ENCODE data around the gene OXSM.

OXSM gene

DNA sequence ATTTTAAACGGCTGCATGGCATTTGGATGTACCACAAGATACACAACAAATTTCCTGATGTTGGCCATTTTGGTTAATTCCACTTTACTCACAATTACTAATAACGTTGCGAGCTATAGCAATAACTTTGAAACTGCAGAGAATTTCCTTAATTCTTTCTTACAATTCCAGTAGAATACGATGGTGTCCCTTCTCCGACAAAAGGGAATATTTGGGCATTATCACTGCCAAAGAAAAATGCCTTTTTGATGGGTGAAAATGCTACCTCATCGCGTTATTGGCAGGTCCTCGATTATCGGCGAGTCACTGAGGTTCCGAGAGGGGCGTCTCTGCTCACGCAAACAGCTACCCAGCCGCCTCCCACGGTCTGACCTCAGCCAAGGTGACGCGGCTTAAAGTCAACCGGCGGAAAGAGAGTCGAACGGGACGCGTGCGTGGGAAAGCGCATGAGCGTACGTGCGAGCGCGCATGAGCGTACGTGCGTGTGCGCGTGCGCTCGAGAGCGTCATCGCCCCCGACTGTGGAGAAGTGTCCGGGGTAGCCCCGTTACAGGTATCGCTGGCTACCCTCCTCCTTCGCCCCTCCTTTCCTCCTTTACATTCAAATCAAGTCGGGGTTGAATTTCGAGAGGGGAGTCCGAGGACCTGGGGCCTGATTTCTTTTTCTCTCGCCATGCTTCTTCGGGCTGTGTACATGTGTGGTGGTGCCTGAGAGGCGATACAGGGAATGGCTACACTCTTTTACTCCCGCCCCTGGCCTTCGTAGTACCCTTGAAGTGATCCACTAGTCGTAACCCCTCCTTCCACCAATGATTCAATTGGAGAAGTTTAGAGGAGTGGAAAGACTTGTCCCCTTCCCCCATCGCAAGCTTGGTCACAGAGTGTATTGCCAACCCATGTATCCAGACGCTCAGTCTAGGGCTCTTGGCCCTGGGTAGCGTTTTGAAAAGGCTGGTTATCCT lies at the start of gene OXSM:
Gene OXSM (plus strand): TSS at position 495 of the 961 bp plus-strand sequence. CDS start 931 bp downstream, outside the sequence.
- peak; percentile 61 for DNase-seq (ENCODE audit: low spot score)

DNA sequence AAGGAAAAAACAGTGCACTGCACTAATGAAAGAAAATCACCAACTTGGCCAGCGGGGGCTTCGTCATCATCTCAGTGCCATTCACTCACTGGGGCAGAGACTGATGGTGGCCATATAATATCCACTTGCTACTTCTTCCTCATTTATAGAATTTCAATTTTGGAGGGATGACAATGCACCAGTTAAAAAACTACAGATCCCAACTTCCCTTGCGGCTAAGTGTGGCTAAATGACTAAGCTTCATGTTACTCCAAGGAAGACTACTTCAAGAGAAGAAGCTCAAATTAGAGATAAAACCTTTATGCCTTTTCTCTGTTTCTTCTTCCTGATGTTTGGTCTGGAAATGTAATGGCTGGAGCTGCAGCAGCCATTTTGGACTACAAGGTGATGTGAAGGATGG lies 45.4 kb upstream of the OXSM start:
- DNase-seq (ENCODE audit: low spot score), result no peak

DNA sequence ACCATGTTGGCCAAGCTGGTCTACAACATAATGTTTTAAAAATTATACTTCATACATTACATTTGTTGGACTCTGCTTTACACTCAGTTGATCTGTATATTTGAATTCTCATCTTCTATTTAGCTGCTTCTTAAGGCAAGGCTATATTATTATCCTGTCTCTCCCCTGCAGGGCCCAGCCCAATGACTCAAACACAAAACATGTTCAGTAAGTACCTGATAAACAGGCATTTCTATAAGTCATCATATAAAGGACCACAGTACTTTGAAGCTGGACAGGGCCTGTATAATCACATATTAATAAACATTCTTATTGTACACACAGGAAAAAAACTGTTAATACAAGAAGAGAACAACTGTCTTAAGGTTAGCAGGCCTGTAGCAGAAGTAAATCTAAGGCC lies 42.9 kb upstream of the OXSM start:
- DNase-seq (ENCODE audit: low spot score), result no peak

DNA sequence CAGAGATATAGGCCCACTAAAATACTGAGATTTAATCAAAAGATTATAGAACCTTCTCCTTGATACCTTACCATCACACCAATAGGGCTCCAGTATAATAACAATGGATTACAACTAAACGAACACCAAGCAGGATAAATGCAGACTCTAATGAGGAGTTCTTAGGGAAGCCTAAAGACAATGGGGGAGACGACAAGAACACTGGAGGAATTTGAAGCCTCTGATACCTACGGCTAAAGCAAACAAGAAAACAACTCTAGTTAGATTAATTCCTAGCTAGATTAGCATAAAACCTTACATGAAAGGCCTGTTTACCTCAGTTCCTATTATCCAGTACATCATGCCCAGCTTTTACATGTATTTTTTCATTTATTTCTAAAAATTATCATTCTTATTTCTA lies 41.7 kb upstream of the OXSM start:
- no peak for DNase-seq (ENCODE audit: low spot score)

DNA sequence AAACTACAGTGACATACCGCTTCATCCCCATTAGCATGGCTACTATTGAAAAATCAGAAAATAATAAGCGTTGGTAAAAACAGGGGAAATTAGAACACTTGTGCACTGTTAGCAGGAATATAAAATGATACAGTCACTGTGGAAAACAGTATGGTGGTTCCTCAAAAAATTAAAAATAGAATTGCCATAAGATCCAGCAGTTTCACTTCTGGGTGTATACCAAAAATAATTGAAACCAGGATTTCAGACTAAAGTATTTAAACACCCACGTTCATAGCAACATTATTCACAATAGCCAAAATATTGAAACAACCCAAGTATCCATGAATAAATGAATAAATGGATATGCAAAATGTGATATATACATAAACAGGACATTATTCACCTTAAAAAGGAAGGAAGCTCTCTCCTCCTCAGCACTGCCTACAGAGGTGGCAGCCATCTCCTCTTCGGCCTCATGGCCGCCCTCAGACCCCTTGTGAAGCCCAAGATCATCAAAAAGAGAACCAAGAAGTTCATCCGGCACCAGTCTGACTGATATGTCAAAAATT lies 40.8 kb upstream of the OXSM start:
- DNase-seq (ENCODE audit: low spot score), result no peak

DNA sequence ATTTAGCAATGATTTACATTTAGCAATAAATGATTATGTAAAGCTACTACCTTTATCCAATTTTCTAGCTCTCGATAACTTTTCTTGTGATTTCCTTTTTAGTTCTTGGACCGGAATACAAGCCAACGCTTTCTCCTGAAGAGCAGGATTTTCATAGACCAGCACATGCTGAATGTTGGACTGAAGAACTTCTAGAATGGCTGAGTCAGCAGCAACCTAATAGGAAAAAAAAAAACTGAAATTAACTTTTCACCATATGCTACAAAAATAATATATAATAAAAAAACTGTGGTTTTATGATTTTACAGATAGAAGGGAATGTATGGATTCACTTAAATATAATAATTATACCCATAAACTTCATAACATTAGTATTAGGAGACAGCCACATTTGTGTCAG lies 38.8 kb upstream of the OXSM start:
- no peak for DNase-seq (ENCODE audit: low spot score)

DNA sequence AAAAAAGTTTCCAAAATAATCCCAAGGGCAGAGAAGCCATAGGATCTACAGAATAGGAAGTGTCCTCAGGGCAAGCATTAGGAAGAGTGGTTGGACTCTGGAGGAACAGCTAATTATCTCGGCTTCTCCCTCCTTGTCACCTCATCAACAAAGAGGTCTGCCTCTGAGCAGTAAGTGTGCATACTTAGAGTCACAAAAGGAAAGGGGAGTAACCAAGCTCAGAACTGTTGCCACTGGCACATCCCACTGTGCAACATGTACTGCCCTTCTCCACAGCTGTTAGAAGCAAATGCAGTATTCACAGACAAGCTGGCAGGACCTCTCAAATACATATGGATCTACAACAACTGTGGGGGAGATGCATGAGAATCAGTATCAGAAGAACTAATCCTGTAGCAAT lies 38.2 kb upstream of the OXSM start:
- DNase-seq (ENCODE audit: low spot score), result no peak

DNA sequence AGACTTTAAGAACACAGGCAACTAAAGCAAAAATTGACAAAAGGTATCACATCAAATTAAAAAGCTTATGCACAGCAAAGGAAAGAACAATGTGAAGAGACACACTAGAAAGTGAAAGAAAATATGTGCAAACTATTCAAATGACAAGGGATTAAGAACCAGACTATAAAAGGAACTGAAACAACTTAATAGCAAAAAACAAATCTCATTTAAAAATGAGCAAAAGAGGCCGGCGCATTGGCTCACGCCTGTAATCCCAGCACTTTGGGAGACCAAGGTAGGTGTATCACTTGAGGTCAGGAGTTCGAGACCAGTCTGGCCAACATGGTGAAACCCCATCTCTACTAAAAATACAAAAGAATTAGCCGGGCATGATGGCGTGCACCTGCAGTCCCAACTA lies 21.0 kb upstream of the OXSM start:
- DNase-seq (ENCODE audit: low spot score), result no peak

DNA sequence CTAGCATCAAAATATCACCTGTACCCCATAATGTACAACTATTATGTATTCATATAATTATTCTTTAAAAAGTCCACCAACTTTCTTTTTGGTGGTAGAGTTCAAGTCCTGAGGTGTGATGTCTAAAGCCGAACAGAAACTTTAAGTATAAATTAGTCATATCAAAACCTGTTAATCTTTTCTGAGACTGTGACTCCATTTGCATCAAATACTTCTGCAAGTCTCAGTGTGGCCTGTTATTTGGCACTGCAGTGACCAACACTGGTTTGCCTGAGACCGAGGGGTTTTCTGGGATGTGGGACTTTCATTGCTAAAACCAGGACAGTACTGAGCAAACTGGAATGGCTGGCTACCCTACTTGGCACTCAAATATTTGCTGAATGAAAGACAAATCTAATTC lies 14.0 kb upstream of the OXSM start:
- DNase-seq (ENCODE audit: low spot score), result no peak

DNA sequence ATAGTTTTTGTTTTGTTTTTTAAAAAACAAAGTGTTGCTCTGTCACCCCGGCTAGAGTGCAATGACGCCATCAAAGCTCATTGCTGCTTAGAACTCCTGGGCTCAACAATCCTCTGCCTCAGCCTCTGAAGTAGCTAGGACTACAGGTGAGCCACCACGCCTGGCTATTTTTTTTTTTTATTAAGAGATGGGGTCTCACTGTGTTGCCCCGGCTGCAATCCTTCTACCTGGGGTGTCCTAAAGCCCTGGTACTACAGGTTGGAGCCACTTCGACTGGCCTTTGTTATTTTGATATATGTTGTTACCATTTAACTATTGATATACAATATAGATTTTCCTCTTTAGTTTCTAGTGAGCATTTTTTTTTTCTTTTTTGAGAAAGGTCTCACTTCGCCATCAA lies 9.3 kb upstream of the OXSM start:
- DNase-seq (ENCODE audit: low spot score), result no peak

DNA sequence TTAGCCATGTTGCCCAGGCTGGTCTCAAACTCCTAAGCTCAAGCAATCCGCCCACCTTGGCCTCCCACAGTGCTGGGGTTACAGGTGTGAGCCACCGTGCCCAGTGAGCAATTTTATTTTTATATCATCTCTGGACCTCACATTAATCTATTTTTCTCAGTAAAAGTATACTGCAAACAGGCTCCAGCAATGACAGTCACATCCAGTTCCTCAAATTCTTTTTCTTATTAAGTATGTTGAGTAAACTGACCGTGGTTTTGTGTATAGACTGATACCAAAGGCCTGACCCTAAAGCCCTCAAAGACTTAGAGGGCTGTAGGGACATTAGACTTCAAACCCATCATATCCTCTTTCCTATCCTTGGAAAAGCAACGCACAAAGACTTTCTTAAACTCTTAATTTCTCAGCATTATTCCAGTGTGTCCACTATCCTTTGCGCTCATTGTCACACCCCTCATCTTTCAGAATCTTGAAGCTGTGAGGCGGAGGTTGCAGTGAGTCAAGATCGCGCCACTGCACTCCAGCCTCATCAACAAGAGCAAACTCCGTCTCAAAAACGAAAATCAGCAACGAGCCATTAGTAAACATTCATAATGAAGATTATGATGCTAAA lies 8.6 kb upstream of the OXSM start:
- DNase-seq (ENCODE audit: low spot score), result no peak

DNA sequence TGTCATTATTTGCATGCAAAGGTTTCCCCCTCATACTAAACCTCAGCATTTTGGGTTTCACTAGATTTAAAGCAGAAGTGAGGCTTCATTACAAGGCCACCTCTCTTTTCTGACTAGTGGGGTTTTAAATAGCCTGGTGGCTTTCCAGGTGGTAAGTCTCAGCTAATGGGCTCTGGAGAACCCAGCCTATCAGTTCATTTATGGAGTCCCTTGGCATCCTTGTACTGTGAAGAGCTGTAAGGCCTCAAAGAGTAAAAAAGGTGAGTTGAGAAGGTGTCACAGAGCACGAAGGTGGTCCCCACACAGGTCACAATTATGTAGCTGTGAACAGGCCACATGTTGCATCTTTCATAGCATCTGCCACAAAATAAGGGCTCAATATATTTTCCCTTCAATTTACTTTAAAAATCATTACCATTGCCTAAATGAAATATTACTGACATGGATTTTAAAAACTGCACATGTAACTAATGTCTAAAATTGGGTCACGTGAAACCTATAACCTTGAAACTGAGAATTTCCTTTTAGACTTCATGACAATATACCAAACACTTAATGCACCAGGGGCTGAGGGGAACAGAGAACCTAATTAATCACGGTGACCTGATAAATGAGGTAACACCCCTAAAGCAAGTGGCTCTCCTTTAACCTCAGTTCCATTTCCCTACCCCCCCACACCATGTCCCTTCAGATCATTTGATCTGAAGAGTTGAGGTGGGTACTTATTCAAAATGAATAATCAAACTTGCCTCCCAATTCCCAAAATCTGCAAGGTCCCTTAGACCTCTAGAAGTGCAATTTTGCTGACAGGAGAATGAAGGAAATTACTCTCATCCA lies 7.9 kb upstream of the OXSM start:
- DNase-seq (ENCODE audit: low spot score), result no peak

DNA sequence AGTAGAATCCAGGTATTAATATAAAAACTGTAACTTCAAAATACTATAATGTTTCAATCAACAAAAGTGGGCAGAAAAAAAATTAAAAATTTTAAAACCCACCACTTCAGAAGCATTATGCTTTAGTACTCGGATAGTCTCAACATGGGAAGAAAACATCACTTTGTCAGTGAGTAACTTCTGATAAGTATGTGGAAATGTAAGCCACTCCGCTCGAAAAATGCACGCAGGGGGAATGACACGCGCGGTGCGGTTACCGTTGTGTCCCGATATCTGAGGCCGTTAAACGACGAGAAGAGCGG lies 7.3 kb upstream of the OXSM start:
- no peak for DNase-seq (ENCODE audit: low spot score)

DNA sequence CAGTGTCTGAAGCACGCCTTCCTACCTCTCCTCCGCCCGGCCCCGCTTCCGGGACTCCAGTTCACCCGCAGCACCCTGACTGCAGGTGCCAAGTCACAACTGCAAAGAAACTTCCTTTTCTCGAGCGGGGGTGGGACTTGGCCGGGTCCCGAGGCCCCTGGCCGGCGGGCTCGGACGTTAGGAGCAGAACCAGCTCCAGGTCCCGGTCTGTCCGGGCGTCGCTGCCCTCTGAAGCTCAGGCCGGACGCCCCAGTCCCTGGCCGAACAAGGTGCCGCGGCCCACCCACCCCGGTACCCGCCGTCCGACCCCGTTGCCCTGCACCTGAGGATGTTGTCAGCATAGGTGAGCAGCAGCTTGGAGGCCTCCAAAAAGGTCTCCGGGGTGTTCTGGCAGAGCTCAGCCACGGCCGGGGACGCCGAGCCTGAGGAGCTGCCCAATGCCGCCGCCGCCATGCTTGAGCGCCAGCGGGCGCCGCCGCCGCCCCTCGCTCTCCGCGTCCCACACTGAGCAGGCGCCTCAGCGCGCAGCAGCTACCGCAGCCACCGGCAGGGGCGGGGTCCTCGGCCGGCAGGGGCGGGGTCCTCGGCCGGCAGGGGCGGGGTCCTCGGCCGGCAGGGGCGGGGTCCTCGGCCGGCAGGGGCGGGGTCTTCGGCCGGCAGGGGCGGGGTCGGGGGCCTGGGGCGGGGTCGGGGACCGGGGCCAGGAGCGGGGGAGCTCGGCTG lies 6.8 kb upstream of the OXSM start, which contains the start of gene NGLY1:
Gene NGLY1 (minus strand): TSS at position 506 of the 723 bp plus-strand sequence. CDS start 53 bp downstream, at position 453.
- peak; percentile 90 for DNase-seq (ENCODE audit: low spot score)

DNA sequence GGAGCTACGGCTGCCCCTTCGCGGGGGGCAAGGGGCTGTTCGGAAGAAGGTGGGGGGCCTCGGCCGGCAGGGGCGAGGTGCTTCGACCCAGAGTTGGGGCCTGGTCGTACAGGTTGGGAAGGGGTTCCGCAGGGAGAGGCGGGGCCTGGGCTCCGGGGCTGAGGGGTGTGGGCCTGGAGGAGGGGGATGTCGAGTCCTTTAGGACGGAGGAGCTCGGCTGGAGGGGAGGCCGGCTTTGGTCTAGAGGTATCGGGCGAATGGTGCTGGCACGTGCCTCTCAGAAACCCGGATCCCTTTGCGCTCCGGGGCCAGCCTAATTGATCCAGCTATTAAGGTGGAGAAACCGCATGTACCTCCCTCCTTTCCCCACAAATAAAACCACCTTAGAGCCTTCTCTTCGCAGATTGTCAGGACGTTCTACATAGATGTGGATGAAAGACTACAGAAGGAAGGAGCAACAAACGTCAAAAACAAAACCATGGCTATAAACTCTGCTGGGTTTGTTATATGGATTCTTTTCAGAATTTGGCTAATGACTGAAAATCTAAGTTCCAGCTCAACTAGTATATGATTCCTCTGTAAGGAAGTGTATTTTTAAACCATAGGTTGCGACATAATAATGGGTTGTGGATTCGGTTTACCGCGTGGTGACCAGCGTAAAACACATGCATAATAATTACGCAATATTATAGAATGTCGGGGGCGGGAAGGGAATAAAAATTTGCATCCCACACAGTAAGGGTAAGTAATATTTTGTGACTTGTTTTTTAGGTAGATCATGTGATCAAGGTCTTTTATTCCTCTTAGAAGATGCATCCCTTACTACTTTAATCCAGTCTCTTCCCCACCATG lies 6.0 kb upstream of the OXSM start:
- peak; percentile 86 for DNase-seq (ENCODE audit: low spot score)

DNA sequence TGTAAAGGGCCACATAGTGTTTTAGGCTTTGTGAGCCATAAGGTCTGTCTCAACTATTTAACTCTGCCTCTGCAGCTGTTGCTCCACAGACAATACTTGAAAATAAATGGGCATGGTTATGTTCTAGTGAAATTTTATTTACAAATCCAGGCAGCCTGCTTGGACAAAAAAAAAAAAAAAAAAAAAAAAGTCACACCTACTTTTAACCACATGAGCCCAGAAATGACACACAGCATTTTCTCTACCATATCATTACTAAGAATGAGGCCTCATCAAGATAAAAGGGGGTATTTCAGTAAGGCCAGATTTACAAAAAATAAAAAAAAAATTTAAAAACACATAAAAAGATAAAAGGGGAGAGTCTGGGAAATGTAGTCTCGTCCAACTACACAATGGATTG lies 4.9 kb upstream of the OXSM start:
- no peak for DNase-seq (ENCODE audit: low spot score)

DNA sequence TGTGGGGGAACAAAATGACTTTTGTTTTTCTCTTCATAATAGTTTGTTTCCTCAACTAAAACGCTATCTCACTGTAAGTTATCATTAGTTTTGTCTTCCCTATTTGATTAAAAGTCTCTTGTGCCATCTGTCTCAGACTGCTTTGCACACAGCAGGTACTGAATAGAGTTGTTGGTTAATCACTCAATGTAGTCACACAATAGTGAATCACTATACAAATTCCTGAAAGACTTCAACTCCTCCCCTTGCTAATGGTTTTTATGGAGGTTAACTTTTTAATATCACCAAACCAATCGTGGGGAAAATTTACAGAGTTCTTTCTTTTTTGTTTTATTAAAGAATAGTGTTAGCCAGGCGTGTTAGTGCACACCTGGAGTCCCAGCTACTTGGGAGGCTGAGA lies 4.1 kb upstream of the OXSM start:
- DNase-seq (ENCODE audit: low spot score), result no peak

DNA sequence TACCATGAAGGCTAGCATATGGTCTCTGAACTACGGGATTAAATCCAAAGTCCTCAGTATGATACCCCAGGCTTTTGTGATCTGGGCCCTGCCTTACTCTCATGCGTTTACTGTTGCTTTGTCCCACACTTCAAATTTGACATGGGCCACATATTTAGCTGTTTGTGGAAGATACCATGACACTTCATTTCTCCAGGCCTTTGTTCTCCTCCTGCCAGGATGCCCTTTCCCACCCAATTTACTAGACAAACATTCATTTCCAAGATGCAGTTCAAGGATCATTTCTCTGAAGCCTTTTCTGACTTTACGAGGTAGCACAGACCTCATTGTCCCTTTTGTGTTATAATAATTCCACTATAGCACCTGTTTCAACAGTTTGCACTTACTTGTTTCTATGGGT lies 2.2 kb upstream of the OXSM start:
- no peak for DNase-seq (ENCODE audit: low spot score)

DNA sequence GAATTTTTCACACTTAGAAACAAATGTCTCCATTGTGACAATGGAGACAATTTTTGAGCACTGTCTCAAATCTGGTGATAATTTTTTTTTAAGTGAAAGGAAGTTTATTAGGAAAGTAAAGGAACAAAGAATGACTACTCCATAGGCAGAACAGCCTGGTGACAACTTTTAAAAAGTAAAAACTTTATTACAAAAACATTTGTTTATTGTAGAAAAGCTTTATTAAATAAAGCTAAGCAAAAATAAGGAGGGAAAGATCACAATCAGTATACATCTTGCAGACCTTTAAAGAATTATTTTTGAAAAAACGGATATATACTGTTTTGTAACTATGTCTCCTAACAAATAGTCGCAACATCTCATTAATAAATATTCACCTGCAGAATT lies 688 bp upstream of the OXSM start:
- DNase-seq (ENCODE audit: low spot score), result no peak

DNA sequence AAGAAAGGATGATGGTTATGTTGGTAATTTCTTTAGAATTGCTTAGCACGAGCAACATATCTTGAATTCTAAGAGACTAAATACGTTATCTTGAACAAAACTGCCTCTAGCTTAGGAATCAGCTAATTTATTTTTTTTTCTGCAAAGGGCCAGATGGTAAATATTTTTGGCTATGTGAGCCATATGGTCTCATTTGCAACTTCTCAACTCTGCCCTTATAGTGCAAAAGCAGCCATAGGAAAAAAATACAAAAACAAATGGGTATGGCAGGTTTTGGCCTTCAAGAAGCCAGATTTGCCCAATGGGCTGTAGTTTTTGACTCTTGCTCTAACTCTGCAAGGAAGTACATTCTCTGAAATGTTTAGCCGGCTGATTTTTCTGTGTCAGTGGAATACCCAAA lies 11.9 kb downstream of the OXSM start:
- DNase-seq (ENCODE audit: low spot score), result no peak

DNA sequence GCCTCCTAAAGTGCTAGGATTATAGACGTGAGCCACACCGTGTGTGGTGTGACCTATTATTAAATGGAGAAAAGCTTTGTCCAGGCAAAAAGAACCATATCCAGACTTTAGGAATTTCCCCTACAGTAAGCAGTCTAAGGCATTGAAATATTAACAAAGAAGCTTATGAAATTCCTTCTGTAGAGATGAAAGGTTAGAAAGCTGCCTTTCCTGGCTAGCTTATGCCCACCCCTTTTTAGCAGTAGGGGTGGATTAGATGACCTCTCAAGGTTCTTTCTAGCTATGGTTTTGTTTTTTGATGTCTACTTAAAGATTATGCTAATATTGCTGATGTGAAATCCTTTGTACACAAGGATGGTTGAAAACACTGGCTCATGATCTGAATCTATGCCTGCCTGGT lies 13.9 kb downstream of the OXSM start:
- no peak for DNase-seq (ENCODE audit: low spot score)
